Measurements from ENCODE around the gene OR8G1.
"Not testable (repeated sequence)": the region's sequence is repeated elsewhere in the genome, so short reads cannot be mapped to it uniquely, and the experiment has no call there.

DNA sequence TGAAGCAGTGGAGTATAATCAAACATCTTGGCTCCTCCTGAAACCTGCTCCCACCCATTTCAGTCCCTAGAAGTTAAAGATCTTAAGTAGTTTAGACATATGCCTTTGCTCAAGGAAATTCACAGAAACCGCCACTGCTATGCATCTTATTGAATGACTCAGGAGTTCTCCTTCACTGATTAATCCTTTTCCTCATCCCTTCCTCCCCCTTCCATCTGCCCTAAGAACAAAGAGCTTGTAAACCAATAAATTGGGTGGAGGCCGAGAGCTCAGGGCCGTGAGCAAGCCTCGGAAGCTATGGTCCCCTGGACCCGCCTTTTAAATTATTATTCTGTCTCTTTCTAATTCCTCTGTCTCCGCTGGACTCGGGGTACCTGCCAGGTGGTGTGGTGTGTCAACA is 30.0 kb downstream of the OR8G1 start:
- TF ChIP-seq, protein P1, sequence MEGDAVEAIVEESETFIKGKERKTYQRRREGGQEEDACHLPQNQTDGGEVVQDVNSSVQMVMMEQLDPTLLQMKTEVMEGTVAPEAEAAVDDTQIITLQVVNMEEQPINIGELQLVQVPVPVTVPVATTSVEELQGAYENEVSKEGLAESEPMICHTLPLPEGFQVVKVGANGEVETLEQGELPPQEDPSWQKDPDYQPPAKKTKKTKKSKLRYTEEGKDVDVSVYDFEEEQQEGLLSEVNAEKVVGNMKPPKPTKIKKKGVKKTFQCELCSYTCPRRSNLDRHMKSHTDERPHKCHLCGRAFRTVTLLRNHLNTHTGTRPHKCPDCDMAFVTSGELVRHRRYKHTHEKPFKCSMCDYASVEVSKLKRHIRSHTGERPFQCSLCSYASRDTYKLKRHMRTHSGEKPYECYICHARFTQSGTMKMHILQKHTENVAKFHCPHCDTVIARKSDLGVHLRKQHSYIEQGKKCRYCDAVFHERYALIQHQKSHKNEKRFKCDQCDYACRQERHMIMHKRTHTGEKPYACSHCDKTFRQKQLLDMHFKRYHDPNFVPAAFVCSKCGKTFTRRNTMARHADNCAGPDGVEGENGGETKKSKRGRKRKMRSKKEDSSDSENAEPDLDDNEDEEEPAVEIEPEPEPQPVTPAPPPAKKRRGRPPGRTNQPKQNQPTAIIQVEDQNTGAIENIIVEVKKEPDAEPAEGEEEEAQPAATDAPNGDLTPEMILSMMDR (IDR thresholded peaks at IDR 0.05; ENCODE audit: insufficient read depth, low read length, poor library complexity, severe bottlenecking) = not testable (repeated sequence)
- TF ChIP-seq EZH2phosphoT487 (conservative IDR thresholded peaks at IDR 0.05; ENCODE audit: low read length) = not testable (repeated sequence)

All from SU-DHL-6 (cell line).